ENCODE measurements around the gene GRB7. TPM values are rescaled to one million over a fixed set of nuclear protein-coding genes. Genes with fewer than 3 reads are reported as not detected.
A peak's percentile ranks its signal among the peaks of the same experiment; 100 is the strongest.

The GRB7 gene
- total and polyA plus RNA-seq, 10 of the 15 experiments (the other 5 are each of a cell fraction or from before 2014, with no cell fraction given) = 0.05 to 0.34 (median 0.19) TPM; not detected in 4

DNA sequence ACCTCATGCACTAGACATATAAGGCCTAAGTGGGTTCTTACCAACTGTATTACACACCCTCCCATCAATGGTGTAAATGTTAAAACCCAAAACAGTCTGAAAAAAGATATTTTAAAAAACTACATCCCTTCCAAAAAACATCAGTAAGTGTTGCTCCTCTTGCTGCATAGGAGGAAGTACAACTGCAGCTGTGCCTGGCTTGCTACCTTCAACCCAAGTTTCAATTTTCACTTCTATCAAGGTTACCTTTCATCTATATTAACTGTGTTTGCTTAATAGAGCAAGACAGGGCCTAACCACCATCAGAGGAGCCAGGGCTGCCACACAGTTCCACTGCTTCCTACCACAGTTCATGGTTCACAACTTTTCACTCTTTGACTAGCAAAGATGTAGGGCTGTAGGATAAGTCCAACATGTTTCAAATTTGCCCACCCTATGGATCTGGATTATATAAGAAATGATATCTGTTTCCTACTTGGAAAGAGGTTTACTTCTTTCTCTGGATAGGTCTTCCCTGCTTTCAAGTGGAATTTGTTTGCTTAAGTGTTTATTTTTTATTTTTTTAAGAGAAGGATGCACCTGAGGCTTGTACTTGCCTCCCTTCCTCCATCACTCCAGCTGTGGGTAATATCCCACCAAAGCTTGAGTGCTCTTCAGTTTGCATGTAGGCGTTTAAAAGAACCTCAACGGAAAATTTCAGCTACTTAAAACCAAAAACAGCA lies 56.7 kb downstream of the GRB7 start (continued):
- TF ChIP-seq, protein P1, sequence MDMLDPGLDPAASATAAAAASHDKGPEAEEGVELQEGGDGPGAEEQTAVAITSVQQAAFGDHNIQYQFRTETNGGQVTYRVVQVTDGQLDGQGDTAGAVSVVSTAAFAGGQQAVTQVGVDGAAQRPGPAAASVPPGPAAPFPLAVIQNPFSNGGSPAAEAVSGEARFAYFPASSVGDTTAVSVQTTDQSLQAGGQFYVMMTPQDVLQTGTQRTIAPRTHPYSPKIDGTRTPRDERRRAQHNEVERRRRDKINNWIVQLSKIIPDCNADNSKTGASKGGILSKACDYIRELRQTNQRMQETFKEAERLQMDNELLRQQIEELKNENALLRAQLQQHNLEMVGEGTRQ (IDR thresholded peaks at IDR 0.05; ENCODE audit: borderline replicate concordance, low read depth, low read length) = no peak
- TF ChIP-seq BMI1 (IDR thresholded peaks at IDR 0.05; ENCODE audit: borderline replicate concordance) (peak; percentile 6; the same call in 1 of the 2 replicates), CBX3 (IDR thresholded peaks at IDR 0.05; ENCODE audit: borderline replicate concordance, low read depth) (no peak), ZNF622 (IDR thresholded peaks at IDR 0.05) (no peak), SIX5 (IDR thresholded peaks at IDR 0.05; ENCODE audit: low read depth, low read length, severe bottlenecking) (no peak), TAF1 (IDR thresholded peaks at IDR 0.05; ENCODE audit: borderline replicate concordance, low read depth, low read length) (no peak), NFIC (IDR thresholded peaks at IDR 0.05; ENCODE audit: low read depth, low read length) (peak; percentile 96), CREB1 (IDR thresholded peaks at IDR 0.05; ENCODE audit: low read depth) (0 out of 2 replicates have a peak, but pooled peaks have one; percentile 1), LARP7 (IDR thresholded peaks at IDR 0.05) (no peak), EED (IDR thresholded peaks at IDR 0.05; ENCODE audit: low read depth) (peak; percentile 93), ZNF217 (IDR thresholded peaks at IDR 0.05) (no peak), SUZ12 (IDR thresholded peaks at IDR 0.05; ENCODE audit: unreplicated experiment) (no peak), CBFB (IDR thresholded peaks at IDR 0.05; ENCODE audit: low read depth) (peak; percentile 86), WRNIP1 (IDR thresholded peaks at IDR 0.05; ENCODE audit: borderline replicate concordance, low read depth, low read length) (no peak), NFXL1 (IDR thresholded peaks at IDR 0.05; ENCODE audit: borderline replicate concordance) (no peak), RAD51 (IDR thresholded peaks at IDR 0.05) (peak; percentile 25), SIN3A (IDR thresholded peaks at IDR 0.05; ENCODE audit: low read depth, low read length) (no peak), POU2F2 (IDR thresholded peaks at IDR 0.05; ENCODE audit: borderline replicate concordance, low read depth, low read length) (peak; percentile 73; the same call in 2 of the 3 replicates), MYB (IDR thresholded peaks at IDR 0.05; ENCODE audit: borderline replicate concordance, low read depth, low read length) (0 out of 2 replicates have a peak, but pooled peaks have one; percentile 39)
- TF ChIP-seq, protein P2, sequence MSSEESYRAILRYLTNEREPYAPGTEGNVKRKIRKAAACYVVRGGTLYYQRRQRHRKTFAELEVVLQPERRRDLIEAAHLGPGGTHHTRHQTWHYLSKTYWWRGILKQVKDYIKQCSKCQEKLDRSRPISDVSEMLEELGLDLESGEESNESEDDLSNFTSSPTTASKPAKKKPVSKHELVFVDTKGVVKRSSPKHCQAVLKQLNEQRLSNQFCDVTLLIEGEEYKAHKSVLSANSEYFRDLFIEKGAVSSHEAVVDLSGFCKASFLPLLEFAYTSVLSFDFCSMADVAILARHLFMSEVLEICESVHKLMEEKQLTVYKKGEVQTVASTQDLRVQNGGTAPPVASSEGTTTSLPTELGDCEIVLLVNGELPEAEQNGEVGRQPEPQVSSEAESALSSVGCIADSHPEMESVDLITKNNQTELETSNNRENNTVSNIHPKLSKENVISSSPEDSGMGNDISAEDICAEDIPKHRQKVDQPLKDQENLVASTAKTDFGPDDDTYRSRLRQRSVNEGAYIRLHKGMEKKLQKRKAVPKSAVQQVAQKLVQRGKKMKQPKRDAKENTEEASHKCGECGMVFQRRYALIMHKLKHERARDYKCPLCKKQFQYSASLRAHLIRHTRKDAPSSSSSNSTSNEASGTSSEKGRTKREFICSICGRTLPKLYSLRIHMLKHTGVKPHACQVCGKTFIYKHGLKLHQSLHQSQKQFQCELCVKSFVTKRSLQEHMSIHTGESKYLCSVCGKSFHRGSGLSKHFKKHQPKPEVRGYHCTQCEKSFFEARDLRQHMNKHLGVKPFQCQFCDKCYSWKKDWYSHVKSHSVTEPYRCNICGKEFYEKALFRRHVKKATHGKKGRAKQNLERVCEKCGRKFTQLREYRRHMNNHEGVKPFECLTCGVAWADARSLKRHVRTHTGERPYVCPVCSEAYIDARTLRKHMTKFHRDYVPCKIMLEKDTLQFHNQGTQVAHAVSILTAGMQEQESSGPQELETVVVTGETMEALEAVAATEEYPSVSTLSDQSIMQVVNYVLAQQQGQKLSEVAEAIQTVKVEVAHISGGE (CRISPR knock-in tag; IDR thresholded peaks at IDR 0.05) = no peak
- TF ChIP-seq, protein P3, sequence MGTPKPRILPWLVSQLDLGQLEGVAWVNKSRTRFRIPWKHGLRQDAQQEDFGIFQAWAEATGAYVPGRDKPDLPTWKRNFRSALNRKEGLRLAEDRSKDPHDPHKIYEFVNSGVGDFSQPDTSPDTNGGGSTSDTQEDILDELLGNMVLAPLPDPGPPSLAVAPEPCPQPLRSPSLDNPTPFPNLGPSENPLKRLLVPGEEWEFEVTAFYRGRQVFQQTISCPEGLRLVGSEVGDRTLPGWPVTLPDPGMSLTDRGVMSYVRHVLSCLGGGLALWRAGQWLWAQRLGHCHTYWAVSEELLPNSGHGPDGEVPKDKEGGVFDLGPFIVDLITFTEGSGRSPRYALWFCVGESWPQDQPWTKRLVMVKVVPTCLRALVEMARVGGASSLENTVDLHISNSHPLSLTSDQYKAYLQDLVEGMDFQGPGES (IDR thresholded peaks at IDR 0.05) = no peak
- TF ChIP-seq, protein P4, sequence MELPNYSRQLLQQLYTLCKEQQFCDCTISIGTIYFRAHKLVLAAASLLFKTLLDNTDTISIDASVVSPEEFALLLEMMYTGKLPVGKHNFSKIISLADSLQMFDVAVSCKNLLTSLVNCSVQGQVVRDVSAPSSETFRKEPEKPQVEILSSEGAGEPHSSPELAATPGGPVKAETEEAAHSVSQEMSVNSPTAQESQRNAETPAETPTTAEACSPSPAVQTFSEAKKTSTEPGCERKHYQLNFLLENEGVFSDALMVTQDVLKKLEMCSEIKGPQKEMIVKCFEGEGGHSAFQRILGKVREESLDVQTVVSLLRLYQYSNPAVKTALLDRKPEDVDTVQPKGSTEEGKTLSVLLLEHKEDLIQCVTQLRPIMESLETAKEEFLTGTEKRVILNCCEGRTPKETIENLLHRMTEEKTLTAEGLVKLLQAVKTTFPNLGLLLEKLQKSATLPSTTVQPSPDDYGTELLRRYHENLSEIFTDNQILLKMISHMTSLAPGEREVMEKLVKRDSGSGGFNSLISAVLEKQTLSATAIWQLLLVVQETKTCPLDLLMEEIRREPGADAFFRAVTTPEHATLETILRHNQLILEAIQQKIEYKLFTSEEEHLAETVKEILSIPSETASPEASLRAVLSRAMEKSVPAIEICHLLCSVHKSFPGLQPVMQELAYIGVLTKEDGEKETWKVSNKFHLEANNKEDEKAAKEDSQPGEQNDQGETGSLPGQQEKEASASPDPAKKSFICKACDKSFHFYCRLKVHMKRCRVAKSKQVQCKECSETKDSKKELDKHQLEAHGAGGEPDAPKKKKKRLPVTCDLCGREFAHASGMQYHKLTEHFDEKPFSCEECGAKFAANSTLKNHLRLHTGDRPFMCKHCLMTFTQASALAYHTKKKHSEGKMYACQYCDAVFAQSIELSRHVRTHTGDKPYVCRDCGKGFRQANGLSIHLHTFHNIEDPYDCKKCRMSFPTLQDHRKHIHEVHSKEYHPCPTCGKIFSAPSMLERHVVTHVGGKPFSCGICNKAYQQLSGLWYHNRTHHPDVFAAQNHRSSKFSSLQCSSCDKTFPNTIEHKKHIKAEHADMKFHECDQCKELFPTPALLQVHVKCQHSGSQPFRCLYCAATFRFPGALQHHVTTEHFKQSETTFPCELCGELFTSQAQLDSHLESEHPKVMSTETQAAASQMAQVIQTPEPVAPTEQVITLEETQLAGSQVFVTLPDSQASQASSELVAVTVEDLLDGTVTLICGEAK (IDR thresholded peaks at IDR 0.05; ENCODE audit: borderline replicate concordance) = no peak
